GM21367 (cell line): ENCODE measurements around the gene ZNF620.
"Not testable (repeated sequence)": the region's sequence is repeated elsewhere in the genome, so short reads cannot be mapped to it uniquely, and the experiment has no call there.

Experiments used
- ATAC-seq: cut with Tn5 transposase; IDR thresholded peaks from one replicate; pipeline ENCODE4 v1.9.1; 2021; ENCODE audit not compliant: unreplicated experiment

The ZNF620 gene

GRCh38 chr3:40499952-40500351 lies 5.9 kb upstream of the ZNF620 start:
- ATAC-seq: no peak

DNA sequence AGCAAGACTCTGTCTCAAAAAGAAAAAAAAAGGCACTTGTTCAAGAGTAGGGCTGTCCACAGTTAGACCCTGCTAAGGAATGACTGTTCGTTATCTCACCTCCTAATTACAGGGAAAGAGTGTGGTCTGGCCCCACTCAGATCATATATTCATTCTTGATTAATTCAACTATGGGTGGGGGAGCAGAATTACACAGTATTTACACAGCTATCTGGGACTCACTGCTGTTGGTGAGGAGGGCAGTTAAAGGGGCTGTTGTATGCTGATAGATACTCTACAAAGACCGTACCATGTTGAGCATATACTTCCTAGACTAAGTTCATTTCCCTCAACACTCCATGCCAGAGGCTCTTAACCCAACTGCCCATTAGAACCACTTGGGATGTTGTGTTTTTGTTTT lies 3.8 kb upstream of the ZNF620 start:
- no peak for ATAC-seq

DNA sequence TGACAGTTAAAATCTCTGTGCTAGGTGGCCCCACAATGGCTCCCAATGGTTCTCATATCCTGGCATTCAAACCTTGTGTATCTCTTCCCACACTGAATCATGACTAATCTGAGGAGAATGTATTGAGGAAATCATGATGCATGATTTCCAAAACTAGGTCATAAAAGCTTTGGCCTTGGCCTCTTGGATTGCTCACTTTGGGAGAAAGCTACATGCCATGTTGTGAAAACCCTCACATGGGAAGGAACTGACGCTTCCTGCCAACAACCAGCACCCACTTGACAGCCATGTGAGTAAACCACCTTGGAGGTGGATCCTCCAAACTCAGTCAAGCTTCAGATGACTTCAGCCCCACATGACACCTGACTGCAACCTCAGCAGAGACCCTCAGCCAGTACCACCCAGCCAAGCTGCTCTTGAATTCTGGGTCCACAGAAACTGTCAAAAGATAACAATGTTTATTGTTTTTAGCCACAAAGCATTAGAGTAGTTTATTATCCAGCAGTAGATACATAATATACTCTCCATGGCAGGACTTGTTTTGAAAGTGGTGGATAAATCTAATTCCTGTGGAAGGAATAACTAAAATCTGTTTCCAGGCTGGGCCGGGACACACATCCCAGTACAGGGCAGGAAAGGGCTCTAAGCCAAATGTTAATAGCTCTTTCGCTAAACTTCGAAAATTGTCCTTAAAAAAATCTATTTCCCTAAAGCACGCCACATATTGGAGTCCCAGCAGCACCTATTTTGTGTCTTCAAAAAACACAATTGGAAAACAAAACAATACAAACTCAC lies 1.0 kb upstream of the ZNF620 start:
- no peak for ATAC-seq

GRCh38 chr3:40511031-40511718 lies 5.3 kb downstream of the ZNF620 start:
- no peak for ATAC-seq

GRCh38 chr3:40516201-40516600 lies 10.4 kb downstream of the ZNF620 start:
- no peak for ATAC-seq

GRCh38 chr3:40518067-40518466 lies 12.2 kb downstream of the ZNF620 start:
- ATAC-seq: no peak

DNA sequence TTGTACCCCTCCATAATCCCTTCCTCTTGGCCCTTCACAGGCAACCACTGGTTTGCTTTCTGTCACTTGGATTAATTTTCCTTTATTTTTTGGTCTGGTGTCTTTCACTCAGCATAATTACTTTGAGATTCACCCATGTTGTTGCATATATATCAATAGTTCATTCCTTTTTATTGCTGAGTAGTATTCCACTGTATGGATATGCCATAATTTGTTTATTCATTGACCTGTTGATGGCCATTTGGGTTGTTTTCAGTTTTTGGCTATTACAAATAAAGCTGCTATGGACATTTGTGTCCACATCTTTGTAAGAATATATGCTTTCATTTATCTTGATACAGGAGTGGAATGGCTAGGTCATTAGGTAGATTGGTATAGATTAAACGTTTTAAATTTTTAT lies 13.0 kb downstream of the ZNF620 start:
- no peak for ATAC-seq

GRCh38 chr3:40521254-40521653 lies 15.4 kb downstream of the ZNF620 start:
- ATAC-seq: no peak

GRCh38 chr3:40523781-40524180 lies 17.9 kb downstream of the ZNF620 start:
- ATAC-seq: no peak

- ATAC-seq: no peak
Measured at GRCh38 chr3:40524222-40524567, 18.4 kb downstream of the ZNF620 start.

DNA sequence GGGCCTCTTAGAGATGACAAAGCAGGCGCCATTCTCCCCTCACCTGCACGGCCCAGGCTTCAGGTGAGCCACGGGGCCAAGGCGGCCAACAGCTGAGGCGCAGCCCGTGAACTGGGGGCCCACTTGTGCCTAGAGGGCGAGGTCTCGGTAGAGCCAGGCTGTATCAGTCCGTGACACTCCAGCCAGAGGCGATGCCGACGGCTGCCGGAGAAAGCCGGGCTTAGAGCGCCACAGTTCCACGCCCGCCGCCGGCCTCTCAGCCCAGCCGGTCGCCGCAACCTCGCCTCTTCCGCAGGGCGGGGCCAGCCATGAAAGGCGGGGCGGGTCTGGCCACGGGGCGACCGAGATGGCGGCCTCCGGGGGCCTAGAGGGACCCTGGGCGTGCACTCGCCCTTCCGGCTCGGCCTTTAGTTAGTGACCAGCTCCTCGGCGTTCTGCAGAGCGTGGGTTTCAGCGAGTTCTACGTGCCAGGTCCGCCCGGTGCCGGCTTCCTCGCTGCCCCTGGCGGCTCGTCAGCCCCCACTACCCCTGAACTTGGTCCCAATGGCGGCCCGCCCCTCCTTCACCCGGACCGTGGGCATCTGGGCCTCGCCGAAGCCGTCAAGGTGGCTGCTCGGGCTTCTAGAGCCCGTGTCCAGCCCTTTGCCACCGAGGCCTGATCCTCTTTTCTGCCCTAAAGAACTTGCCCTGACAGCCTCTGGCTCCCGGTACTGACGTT lies 18.9 kb downstream of the ZNF620 start, which contains the start of gene ZNF621:
TSS of gene ZNF621 (plus strand) at position 393 of the 718 bp plus-strand sequence. CDS start 881 bp downstream, outside the sequence.
- peak; percentile 98 for ATAC-seq

DNA sequence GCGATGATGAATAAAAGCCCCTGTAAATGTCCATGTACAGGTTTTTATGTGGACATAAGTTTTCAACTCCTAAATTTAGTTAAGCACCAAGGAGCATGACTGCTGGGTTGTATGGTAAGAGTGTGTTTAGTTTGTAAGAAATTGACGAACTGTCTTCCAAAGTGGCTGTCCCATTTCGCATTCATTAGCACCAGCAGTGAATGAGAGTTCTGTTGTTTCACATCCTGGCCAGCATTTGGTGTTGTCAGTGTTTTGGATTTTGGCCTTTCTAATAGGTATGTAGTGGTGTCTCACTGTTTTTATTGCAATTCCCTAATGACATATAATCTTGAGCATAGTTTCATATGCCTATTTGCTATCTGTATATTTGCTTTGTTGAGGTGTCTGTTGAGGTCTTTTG lies 22.6 kb downstream of the ZNF620 start:
- ATAC-seq: no peak

DNA sequence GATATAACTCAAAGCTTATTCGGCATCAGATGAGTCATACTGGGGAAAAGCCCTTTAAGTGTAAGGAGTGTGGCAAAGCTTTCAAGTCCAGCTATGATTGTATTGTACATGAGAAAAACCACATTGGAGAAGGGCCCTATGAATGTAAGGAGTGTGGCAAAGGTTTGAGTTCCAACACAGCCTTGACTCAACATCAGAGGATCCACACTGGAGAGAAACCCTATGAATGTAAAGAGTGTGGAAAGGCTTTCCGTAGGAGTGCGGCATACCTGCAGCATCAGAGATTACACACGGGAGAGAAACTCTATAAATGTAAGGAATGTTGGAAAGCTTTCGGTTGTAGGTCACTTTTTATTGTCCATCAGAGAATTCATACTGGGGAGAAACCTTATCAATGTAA lies 26.4 kb downstream of the ZNF620 start:
- ATAC-seq: no peak

GRCh38 chr3:40534283-40534682 lies 28.4 kb downstream of the ZNF620 start:
- ATAC-seq: no peak

GRCh38 chr3:40546816-40547215 lies 41.0 kb downstream of the ZNF620 start:
- ATAC-seq: no peak

- no peak for ATAC-seq
Measured at GRCh38 chr3:40550167-40550566, 44.3 kb downstream of the ZNF620 start.

DNA sequence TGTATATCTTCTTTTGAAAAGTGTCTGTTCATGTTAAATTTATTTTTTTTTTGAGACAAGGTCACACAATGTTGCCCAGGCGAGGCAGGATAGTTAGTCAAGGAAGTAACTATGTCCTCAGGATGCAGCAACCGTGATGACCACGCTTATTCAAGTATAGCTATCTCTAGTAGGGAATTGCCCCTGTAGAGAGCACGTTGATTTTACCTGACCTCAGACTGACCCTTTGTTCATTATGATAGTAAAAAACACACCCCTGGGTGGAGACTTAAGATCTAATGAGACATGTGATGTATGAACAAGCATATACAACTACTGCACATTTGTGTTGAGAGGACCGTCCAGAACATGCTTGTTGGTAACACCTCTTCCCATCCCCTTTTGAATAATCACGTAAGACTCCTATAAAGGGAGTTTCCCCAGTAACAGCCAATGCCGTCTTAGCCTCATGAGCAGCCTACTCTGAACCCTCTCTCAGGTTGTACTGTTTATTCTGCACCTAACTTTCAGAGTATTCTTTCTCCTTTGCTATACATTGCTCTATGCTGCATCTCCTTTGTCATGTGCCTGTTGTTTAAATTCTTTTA lies 51.8 kb downstream of the ZNF620 start:
- ATAC-seq: no peak

DNA sequence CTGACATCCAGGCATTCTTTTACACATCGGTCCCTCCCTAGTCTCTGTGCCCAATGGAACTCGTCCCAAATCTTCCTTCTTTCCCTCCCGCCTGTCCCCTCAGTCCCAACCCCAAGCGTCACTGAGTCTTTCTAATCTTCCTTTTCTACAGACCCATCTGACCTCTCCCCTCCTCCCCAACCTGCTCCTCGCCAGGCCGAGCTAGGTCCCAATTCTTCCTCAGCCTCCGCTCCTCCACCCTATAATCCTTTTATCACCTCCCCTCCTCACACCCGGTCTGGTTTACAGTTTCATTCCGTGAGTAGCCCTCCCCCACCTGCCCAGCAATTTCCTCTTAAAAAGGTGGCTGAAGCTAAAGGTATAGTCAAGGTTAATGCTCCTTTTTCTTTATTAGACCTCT lies 56.6 kb downstream of the ZNF620 start:
- ATAC-seq: not testable (repeated sequence)

DNA sequence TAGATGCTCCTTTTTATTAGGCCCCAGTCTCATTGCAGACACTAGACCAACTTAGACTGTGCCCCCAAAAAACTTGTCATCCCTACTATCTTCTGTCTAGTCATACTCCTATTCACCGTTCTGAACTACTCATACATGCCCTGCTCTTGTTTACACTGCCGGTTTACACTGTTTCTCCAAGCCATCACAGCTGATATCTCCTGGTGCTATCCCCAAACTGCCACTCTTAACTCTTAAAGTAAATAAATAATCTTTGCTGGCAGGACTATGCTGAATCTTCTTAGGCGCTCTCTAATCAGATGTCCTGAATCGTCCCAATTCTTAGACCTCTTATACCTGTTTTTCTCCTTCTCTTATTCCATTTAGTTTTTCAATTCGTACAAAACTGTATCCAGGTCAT lies 59.8 kb downstream of the ZNF620 start:
- ATAC-seq: not testable (repeated sequence)

DNA sequence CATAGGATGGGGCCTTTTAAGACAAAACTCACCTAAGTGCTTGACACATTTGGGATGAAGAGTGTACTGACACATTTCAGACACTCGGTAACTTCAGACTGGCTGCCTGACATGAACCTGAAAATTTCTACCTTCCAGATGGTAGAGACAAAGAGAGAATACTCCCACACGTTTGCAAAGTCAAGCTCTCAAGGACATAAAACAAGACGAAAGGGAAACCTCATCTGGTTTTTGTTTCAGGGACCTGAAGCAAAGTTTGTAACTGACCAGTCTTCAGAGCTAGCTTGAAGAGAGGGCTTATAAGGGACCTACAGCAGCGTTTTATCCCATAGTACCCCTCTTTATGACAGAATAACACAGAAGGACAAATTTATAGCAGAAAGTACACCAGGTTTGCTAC lies 60.9 kb downstream of the ZNF620 start:
- no peak for ATAC-seq
